ENCODE measurements around the gene RHOF.
A peak's percentile ranks its signal among the peaks of the same experiment; 100 is the strongest.
"Not testable (repeated sequence)": the region's sequence is repeated elsewhere in the genome, so short reads cannot be mapped to it uniquely, and the experiment has no call there.

Gene RHOF

DNA sequence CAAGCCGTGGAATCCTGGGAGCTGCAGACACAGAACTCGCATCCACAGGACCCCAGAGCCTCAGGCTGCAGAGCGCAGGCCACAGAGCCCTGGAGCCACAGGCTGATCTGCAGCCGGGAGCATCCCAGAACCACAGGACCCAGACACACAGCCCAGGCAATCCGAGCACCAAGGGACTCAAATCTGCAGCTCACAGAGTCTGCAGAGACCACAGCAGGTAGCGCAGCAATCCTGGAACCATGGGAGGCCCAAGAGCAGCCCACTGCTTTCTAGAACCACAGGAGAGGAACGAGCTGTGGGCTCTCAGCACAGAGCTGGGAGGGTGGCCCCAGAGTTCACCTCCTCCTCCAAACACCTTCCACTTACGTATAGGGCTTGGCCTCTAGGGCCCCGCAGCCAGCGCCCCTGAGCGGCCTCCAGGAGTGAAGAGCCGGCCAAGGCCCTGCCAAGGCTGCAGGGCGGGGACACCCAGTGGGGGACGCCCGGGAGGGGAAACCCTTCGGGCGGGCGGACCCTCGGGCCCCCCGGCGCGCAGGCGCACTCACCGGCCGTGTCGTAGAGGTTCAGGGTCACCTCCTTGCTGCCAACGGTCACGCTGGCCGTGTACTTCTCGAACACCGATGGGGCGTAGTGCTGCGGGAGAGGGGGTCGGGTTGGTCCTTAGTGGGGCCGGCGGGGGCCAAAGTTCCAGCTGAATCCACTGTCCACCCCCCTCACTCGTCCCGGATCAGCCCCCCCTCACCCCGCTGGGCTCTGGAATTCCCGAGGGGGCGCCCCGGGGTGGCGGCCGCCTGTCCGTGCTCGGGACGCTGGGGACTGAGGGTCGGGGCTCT lies 665 bp downstream of the RHOF start:
- DNase-seq (ENCODE audit: low read depth) = no peak

DNA sequence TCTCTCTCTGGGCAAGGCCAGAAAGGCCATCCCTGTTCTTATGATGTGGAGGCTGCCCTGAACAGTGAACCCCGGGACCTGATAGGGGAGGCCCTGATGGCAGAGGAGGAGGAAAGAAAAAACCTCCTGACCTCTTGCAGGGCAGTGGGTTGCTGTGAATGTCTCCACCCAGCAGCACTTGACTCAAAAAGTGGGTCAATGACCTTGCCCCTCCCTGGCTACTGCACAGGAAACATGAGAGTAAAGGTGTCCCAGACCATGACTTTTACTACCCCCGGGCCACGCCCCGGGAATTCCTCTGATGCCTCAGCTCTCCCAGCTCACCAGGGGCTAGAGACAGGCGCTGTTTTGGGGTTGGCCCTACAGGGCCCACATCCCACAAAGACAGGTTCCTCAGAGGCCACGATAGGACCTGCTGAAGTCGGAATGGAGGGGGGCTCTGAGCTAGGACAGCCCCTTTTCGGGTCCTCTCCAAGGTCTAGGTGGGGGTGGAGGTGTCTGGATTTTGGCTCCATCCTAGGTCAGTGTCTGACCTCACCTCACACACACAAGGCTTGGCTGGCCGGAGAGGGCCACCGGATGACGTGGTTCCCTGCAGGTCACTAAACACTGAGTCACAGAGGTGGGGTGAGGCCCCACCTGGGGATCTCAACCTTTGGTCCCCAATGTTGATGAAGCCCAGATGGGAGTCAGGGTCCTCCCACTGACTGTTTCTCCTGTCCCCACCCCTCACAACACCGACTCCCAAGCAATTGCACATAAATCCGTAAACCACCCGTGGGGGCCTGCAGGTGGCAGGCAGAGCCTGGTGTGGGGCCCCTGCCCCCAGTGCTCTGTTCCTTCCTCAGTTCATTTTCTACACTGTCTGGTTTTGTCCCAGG lies 1.6 kb downstream of the RHOF start:
- DNase-seq (ENCODE audit: low read depth) = peak; percentile 42

GRCh38 chr12:121790785-121791184 lies 2.7 kb downstream of the RHOF start:
- not testable (repeated sequence) for DNase-seq (ENCODE audit: low read depth)

- DNase-seq (ENCODE audit: low read depth) = peak; percentile 63
These were observed 3.4 kb downstream of the RHOF start for GRCh38 chr12:121789800-121790728.

- no peak for DNase-seq (ENCODE audit: low read depth)
These were observed 4.2 kb downstream of the RHOF start for GRCh38 chr12:121789233-121789781.

- DNase-seq (ENCODE audit: low read depth) = no peak
These were observed 5.2 kb downstream of the RHOF start for GRCh38 chr12:121788176-121788818.

DNA sequence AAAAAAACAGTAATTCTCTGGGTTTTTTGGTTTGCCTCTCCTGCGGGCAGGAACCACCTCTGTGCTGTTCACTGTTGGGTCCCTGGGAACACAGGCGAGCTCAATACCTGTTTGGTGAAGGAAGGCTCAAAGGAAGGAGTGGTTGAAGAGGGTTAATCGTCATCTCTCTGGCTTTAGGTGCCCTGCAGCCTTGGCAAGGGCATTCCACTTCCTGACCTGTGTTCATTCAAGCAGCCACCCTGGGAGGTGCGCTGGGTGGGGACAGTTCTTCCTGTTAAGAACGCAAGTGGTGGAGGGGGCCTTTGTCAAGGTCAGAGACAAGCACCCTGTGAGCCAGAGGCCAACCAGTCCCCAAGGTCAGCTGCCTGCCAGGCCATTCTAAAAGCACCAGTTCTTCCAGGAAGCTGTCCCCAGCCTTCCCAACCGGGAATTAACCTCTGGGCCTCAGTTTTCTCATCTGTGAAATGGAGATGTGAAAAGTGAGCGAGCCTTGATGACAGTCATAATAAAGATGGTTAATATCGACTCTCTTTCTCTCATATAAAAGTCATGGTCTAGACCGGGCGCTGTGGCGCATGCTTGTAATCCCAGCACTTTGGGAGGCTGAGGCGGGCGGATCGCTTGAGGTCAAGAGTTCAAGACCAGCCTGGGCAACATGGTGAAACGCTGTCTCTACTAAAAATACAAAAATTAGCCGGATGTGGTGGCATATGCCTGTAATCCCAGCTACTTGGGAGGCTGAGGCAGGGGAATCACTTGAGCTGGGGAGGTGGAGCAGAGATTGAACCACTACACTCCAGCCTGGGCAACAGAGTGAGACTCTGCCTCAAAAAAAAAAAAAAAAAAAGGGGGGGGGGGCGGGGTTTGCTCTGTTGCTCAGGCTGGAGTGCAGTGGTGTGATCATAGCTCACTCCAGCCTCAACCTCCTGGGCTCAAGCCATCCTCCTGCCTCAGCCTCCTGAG lies 6.1 kb downstream of the RHOF start:
- DNase-seq (ENCODE audit: low read depth) = no peak

DNA sequence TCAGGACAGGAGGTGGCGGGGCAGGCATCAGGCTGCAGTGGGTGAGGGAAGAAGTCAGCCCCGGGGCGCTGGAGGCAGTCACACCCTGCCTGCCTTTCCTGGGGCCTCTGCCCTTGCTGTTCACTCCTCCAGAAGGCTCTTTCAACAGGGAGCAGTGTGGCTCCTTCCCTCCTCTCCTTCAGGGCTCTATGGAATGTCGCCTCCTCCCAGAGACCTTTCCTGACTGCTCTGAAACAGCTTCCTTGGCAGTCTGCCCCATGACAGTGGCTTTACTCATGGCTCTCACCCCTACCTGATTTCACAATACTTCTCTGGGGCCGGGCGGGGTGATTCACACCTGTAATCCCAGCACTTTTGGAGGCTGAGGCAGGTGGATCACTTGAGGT lies 7.1 kb downstream of the RHOF start:
- DNase-seq (ENCODE audit: low read depth) = peak; percentile 99

- peak; percentile 98 for DNase-seq (ENCODE audit: low read depth)
These were observed 9.0 kb downstream of the RHOF start for GRCh38 chr12:121784460-121784859.

- DNase-seq (ENCODE audit: low read depth) = peak; percentile 66
These were observed 9.7 kb downstream of the RHOF start for GRCh38 chr12:121783766-121784165.

- DNase-seq (ENCODE audit: low read depth) = peak; percentile 58
These were observed 11.2 kb downstream of the RHOF start for GRCh38 chr12:121781998-121782979.

- no peak for DNase-seq (ENCODE audit: low read depth)
These were observed 11.9 kb downstream of the RHOF start for GRCh38 chr12:121781484-121781997.

DNA sequence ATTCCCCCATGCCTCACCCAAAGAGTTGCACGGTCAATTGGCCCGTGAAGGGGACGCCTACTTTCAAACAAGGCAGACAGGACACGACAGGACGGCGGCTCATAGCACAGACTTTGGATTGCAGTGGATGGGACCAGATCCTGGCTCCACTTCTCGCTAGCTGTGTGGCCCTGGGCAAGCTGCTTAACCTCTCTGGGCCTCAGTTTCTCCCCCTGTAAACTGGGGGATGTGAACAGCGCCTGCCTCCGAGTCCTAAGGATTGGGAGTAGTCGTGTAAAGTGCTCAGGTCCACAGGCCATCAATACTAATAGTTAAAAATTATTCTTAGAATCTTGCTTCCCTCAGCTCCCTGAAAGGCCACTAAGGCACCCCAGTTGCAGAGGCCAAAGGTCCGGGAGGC lies 13.1 kb downstream of the RHOF start:
- DNase-seq (ENCODE audit: low read depth) = no peak

DNA sequence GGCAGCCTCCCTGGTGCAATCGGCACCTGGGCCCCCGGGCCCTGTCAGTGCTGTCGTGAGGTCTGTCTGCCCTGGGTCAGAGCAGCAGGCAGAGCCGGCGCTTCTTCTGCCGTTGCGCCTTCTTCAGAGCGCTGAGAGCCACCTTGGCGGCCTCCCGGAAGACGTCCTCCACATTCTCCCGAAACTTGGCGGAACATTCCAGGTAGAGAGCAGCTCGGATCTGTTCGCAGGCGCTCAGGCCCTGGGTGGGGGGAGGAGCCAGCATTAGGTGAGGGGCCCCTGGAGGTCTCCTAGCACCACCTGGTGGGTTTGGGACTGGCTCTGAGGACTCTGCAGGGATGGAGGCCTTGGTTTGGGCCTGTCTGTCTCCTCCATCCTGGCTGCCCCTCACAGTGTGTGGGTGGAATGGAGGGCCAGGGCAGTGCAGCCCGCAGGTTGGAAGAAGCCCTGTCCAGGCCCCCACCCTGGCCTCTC lies 14.0 kb downstream of the RHOF start:
- no peak for DNase-seq (ENCODE audit: low read depth)

DNA sequence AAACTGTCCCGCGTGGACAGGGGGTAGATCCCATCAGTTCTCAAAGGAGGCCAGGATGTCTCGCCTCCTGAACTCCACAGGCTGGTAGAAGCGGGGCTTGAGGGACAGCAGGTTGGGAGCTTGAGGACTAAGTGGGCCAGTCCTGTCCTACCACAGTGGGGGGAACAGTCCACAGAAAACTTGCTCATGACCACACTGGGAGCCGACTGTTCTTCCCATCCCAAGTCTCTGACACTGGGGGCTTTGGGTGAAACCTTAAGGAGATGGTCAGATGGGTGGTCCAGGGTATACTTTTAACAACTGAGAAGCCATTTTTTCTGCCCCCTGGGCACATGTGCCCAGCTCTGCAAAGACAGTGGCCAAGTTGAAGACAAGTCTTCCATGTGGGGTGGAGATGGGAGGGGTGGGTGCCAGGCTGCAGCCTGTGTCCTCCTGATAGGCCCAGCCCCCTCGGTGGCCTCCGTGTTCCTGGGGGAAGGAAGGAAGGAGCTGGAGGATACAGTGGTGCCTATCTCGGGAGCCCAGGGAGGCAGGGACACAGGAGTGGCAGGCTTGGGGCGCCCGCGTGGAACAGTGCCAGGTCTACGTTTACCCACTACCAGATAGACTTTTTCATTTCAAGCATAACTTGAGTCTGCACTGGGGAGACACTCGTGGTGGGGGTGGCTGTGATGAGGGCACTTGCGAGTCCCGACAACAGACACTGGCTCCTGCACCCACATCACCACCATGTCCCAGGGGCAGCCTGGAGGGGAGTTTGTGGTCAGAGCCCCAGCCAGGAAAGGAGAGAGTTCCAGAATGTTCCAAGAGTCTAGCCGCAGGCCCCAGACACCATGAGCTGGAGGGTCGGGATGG lies 14.7 kb downstream of the RHOF start:
- DNase-seq (ENCODE audit: low read depth) = no peak

DNA sequence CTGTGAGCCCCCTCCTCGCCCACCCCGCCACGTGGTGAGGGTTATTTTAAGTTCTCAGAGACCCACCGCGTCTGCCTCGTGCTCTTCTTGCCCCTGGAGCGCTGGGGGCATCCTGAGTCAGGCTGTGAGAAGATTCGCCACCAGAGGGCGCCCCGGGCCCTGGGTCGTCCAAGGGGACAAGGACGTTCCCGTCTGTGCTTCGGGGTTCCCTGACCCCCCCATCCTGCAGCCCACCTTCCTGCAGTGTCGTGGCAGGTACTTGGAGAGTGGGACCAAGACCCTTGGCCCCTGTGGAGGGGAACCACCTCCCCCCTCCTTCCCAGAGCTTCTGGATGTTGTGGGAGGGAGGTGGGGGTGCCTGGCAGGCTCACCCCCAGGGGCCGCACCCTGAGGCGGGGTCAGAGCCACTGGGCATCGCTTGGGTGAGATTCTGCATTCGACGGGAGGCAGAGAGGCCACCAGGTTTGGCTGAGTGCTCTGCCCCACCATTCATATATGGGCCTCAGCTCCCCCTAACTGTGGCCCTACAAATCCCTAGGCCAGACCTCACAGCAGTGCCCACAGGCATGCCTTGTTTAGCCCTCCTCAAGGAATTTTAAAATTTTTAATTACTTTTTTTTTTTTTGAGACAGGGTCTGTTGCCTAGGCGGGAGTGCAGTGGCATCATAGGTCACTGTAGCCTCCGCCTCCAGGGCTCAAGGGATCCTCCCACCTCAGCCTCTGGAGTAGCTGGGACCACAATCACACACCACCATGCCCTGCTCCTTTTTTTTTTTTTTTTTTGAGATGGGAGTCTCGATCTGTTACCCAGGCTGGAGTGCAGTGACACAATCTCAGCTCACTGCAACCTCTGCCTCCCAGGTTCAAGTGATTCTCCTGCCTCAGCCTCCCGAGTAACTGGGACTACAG lies 17.0 kb downstream of the RHOF start:
- DNase-seq (ENCODE audit: low read depth) = peak; percentile 78
